Adipocyte (in vitro differentiated cells): ENCODE data around the gene KCNH4.

Experiments used
- DNase-seq: peaks from one replicate; pipeline ENCODE4 v3.0.0-alpha.2; 2015; ENCODE audit warnings: low read depth
- H3K27me3 ChIP-seq: replicated peaks from 2 replicates; pipeline ENCODE4 v1.7.0; 2013; ENCODE audit warnings: mild to moderate bottlenecking, low read length, moderate library complexity; ENCODE audit not compliant: control insufficient read depth, insufficient read depth
- H3K36me3 ChIP-seq: 2 replicates; pipeline ENCODE4 v1.7.0; 2013; ENCODE audit warnings: low read length, mild to moderate bottlenecking, moderate library complexity; ENCODE audit not compliant: control insufficient read depth, insufficient read depth, severe bottlenecking
- H3K4me1 ChIP-seq: 2 replicates; pipeline ENCODE4 v1.7.0; 2013; ENCODE audit warnings: mild to moderate bottlenecking, low read length, moderate library complexity; ENCODE audit not compliant: control insufficient read depth, insufficient read depth
- H3K4me3 ChIP-seq: 2 replicates; pipeline ENCODE4 v1.7.0; 2013; ENCODE audit warnings: mild to moderate bottlenecking, low read length, moderate library complexity
- H3K9ac ChIP-seq: 2 replicates; pipeline ENCODE4 v1.7.0; 2013; ENCODE audit warnings: mild to moderate bottlenecking, low read length, moderate library complexity
- H3K9me3 ChIP-seq: 2 replicates; pipeline ENCODE4 v1.7.0; 2013; ENCODE audit warnings: mild to moderate bottlenecking, low read length, moderate library complexity; ENCODE audit not compliant: control insufficient read depth

KCNH4 gene

DNA sequence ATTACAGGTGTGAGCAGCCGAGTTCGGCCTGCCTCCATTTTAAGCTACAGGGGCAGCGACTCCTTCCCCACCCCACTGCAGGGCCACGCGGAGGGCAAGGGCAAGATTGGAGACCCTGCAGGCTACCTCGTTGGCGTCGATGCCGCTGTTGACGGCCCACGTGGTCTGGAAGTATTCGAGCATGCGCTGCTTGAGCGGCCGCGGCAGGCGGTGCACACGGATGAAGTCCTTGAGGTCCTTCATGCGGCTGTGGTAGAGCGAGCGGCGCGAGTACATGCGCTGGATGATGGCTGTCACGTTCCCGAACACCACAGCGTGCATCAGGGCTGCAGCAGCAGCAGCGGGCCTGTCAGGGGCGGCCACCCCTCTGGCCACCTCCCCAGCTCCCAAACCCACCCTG is 11.6 kb downstream of the KCNH4 start:
- DNase-seq, result no peak
- Histone ChIP-seq H3K36me3 (no peaks in the 10 kb centered on the region), H3K9ac (no peak overlapping the region), H3K4me1 (no peaks in the 10 kb centered on the region), H3K27me3 (peaks cover 30% of the 10 kb centered on the region), H3K4me3 (no peak overlapping the region), H3K9me3 (no peaks in the 10 kb centered on the region)

DNA sequence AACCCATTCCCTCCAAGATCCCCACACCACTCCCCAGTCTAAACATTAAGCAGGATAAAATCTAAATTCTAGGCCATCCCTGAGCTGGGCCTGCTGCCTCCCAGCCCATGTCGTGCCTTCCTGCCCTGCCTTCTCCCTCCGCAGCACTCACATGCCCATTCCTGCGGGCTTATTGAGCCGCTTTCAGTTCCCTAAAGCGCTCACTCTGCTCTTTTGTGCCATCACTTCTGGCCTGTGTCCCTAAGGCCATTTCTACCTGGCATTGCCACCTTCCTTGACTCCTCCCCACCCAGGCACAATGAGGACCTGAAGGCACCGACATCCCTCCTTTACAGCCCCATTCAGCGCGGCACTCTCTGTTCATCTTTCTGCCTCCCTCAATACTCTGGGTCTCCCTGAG is 13.1 kb downstream of the KCNH4 start:
- Histone ChIP-seq H3K4me3 (no peak overlapping the region), H3K9me3 (no peaks in the 10 kb centered on the region), H3K36me3 (no peaks in the 10 kb centered on the region), H3K4me1 (no peaks in the 10 kb centered on the region), H3K27me3 (peaks cover 25% of the 10 kb centered on the region), H3K9ac (no peak overlapping the region)
- DNase-seq, result no peak

DNA sequence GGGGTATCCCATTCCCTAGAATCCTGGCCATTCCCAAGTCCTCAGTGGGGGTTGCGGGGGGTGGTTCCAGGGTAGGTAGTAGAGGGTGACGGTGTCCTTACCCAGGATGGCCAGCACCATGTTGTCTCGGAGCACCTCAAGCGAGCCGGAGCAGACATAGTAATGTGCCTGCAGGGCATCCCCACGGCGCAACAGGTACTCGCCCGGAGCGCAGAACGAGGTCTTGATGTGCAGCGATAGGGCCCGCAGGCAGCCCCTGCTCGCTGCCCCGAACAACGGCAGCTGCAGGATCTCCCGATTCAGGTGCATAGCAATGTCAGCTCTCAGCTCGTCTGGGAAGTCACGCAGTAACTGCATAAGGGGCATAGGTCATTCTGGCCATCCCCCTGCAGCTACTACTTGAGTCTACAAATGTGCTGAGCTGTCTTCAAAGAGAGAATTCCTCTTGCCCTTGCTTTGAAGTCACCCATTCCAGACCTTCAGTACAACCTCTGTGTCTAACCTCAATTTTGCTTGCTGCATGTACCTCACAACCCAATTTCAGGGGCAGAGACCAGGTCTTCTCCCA is 14.7 kb downstream of the KCNH4 start:
- no peaks in the 10 kb centered on the region for H3K9me3 ChIP-seq
- peaks cover 15% of the 10 kb centered on the region for H3K27me3 ChIP-seq
- no peaks in the 10 kb centered on the region for H3K36me3 ChIP-seq
- no peak overlapping the region for H3K9ac ChIP-seq
- DNase-seq, result no peak
- H3K4me1 ChIP-seq, result no peaks in the 10 kb centered on the region
- H3K4me3 ChIP-seq, result no peak overlapping the region

DNA sequence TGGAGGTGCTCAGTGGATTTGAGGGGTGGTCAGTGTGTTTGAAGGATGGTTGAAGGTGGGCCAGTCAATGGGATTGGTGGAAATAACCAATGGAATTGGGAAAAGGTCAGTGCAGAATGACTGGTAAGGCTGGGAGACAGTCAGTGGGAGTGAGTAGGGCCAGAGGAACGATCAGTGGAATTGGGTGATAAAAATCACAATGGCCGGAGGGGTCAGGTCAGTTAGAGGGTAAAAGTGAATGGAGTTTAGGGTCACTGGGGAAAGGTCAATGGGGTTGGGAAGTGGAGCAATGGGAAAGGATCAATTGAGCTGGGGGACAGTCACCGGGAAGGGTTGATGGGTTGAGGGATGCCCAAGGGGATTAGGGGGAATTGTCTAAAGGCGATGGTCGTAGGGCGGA is 15.2 kb downstream of the KCNH4 start:
- no peak for DNase-seq

DNA sequence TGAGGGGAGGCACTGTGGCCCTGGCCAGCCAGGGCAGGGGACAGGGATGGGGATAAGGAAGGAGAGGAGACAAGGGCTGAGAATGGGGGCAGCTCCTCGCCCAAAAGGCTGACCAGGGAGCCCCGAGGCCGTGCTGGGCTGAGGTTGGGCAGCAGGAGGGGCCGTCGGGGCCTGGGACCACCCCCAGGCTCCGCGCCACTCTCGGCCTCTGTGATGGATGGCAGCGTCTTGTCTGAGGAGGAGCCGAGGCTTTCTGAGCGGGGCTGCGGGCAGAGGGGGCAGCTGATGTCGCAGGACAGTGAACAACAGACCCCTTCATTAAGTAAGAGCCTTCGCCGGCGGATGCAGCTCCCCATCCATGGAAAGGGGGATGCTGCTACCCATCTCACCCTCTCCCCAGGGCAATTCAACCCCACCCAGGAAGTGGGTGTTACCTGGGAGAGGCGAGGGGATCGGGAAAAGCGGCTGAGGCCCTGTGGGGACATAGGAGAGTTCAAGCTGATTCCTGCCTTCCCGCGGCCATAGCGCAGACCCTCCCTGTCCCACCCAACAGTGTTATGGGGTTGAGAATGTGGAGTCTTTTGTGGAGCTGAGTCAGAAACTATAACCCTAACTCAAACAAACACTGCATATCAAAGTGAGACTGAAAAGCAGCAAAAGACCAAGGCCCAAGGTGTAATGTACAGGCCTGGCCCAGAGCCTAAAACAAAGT is 17.1 kb downstream of the KCNH4 start:
- peaks cover 5% of the 10 kb centered on the region for H3K27me3 ChIP-seq
- no peaks in the 10 kb centered on the region for H3K4me1 ChIP-seq
- no peaks in the 10 kb centered on the region for H3K36me3 ChIP-seq
- H3K4me3 ChIP-seq, result no peak overlapping the region
- no peak overlapping the region for H3K9ac ChIP-seq
- no peaks in the 10 kb centered on the region for H3K9me3 ChIP-seq
- no peak for DNase-seq

More for the DNA sequence above, 15.2 kb downstream of the KCNH4 start:
- Histone ChIP-seq H3K9ac (no peak overlapping the region), H3K36me3 (no peaks in the 10 kb centered on the region), H3K4me3 (no peak overlapping the region), H3K9me3 (no peaks in the 10 kb centered on the region), H3K27me3 (peaks cover 15% of the 10 kb centered on the region), H3K4me1 (no peaks in the 10 kb centered on the region)

DNA sequence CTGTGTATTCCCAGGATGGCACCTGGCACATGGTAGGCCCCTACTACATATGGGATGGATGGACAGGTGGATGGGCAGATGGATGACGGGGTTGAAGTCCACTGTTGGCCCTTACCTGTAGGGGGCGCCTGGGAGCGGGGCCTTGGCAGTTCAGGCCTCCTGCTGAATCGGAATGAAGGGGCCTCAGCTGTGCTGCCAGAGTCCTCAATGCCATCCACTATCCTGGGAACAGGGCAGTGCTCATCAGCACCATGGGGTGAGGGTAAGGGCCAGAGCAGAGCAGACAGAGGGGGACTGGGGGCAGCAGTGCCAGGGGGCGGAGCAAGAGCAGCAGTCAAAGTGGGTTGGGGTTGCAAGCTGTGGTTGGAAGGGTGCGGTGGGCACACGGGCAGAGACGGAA is 17.8 kb downstream of the KCNH4 start:
- no peaks in the 10 kb centered on the region for H3K36me3 ChIP-seq
- no peaks in the 10 kb centered on the region for H3K4me1 ChIP-seq
- H3K9me3 ChIP-seq, result no peaks in the 10 kb centered on the region
- H3K9ac ChIP-seq, result no peak overlapping the region
- no peak overlapping the region for H3K4me3 ChIP-seq
- peaks cover 5% of the 10 kb centered on the region for H3K27me3 ChIP-seq
- no peak for DNase-seq

DNA sequence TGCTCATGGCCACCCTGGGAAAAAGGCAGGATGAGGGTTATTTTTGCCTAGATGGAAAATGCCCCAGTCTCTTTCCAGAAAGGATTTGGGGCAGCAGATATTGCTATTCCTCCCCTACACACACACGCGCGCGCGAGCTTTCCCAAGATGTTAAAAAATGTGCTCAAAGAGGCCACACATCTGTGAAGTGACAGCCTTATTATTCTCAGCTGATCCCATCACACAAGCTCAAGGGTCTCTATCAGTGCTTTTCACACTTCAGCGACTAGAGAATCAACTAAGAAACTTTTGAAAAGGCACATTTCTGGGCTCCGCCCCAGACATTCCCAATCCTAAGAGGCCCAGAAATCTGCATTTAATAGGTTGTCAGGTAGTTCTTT is 20.4 kb downstream of the KCNH4 start:
- DNase-seq, result no peak
- Histone ChIP-seq H3K9me3 (no peaks in the 10 kb centered on the region), H3K4me3 (no peak overlapping the region), H3K4me1 (peaks cover 4% of the 10 kb centered on the region), H3K36me3 (no peaks in the 10 kb centered on the region), H3K27me3 (no peaks in the 10 kb centered on the region), H3K9ac (no peak overlapping the region)

DNA sequence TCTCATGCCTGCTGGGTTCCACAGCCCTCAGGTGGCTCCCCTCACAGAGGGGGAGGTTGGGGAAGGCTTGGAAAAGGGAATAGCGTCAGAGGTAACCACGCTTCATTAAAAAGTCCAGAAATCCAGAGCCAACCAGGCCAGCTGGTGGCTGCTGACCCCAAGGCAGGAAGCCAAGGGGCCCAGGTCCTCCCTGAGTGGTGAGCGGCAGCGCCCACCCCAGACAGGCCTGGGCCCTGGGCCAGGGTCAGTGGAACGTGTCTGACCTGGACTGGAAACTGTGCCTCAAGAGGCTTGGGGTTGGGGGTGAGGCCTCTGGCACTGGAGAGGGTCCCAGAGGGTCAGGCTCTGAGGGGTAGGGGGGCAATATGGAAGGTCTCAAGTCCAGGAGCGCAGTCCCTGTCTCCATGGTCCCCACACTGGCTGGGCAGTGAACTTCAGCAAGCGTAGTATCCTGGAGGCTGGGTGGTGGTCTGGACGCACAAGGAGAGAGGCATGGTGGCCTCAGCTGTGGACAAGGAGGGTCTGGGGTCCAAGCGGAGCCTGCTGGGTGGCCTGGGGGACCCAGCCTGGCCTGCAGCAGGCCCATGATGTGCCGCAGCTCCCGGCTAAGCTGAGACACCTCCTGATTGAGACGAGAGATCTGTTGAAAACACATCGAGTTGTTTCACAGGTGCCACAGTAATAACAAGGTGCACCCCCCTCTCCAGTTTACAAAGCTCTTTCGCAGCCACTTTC is 21.0 kb downstream of the KCNH4 start:
- Histone ChIP-seq H3K27me3 (no peaks in the 10 kb centered on the region), H3K36me3 (no peaks in the 10 kb centered on the region), H3K9me3 (no peaks in the 10 kb centered on the region), H3K4me1 (peaks cover 6% of the 10 kb centered on the region), H3K4me3 (no peak overlapping the region), H3K9ac (no peak overlapping the region)
- DNase-seq, result no peak

DNA sequence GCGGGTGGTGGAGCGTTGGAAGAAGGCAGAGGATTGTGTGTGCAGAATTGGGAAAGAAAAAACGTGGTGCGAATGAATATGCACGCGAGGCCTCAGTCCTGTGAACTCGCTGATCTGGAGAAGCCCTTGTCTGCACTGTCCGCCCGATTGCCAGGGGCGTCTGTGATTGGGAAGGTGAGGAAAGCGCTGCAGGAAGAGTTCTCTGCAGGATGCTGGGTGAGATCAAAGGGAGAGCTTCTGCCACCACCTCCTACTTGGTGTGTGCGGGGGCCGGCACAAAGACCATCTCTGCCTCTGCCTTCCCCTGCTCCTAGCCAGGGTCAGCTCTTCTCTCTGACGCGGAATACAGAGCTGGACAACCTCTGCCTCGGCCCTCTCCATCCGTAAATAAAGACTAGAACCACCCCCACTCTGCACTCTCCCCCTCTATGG is 25.3 kb downstream of the KCNH4 start:
- H3K4me1 ChIP-seq, result peaks cover 15% of the 10 kb centered on the region
- no peaks in the 10 kb centered on the region for H3K9me3 ChIP-seq
- DNase-seq, result no peak

DNA sequence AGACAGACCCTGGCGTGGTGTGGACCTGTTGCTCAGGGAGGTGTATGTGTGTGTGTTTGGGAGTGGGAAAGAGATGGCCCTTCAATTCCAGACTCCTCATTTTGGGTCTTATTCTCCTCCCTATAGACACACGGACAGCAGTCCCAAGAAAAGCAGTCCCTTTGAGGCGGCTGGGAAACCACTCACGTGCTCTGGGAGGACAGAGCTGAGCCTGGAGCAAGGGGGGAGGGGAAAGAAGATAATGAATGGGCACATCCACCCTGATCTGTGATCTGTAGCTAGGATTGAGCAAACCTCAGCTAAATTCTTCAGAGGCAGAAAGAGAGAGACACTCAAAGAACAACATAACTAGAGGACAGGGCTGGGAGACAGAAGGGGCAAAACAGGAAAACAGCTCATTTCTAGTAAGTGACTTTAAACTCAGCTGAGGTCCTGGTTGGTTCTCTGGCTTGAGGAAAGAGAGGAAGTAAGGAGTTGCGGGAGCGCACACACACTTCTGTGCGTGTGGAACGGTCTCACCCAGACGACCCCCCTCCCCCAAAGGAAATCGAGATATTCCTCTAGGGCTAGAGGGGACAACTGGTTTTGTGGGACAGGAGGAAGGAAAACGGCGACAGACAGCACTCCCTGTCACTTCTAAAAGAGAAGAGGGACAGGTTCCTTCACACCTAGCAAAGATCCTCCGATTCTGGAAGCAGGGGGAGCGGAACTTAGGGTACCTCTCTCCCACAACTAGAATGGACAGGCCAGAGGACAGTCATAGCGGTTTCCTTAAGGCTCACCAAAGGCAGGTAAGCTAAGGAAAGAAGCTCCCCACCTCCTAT is 26.8 kb downstream of the KCNH4 start:
- Histone ChIP-seq H3K4me1 (peaks cover 18% of the 10 kb centered on the region), H3K9me3 (no peaks in the 10 kb centered on the region), H3K27me3 (no peaks in the 10 kb centered on the region), H3K36me3 (peaks cover 3% of the 10 kb centered on the region), H3K9ac (peak overlapping the region; percentile 99), H3K4me3 (peak overlapping the region; percentile 98)
- peak; percentile 64 for DNase-seq

More for the DNA sequence above, 25.3 kb downstream of the KCNH4 start:
- H3K27me3 ChIP-seq, result no peaks in the 10 kb centered on the region
- H3K4me3 ChIP-seq, result peak overlapping the region; percentile 98
- H3K36me3 ChIP-seq, result peaks cover 3% of the 10 kb centered on the region
- H3K9ac ChIP-seq, result peak overlapping the region; percentile 80
